HCT116 (cell line): Measurements from ENCODE around the gene FIZ1. TPM values are rescaled to one million over a fixed set of nuclear protein-coding genes. Genes with fewer than 3 reads are reported as not detected.
A peak's percentile ranks its signal among the peaks of the same experiment; 100 is the strongest.

Experiments
- ATAC-seq: fragments of 200-7000 bp; cut with Tn5 transposase; 2 replicates; pipeline ENCODE4 v1.9.1; 2020; ENCODE audit warnings: mild to moderate bottlenecking, moderate library complexity
- BruUV-seq: library from RNA; stranded (reverse); fragments of 400-500 nt; replicated peaks from 2 replicates; lab custom pipeline; 2021; lab: Mats Ljungman, UMichigan
- CTCF ChIA-PET: fragments of 300-600 bp; sonication (Branson Sonifier 250); formaldehyde crosslinking; loops from one replicate; lab custom pipeline; 2021; ENCODE audit warnings: antibody characterized with exemption; lab: Charles Lee
- POLR2A ChIA-PET: fragments of 300-600, 350-600 bp; sonication (Branson Sonifier 250); formaldehyde crosslinking; loops from one replicate; lab custom pipeline; 2021; ENCODE audit warnings: antibody characterized with exemption; lab: Charles Lee
- RAD21 ChIA-PET, 2 experiments: fragments of 300-600 bp; sonication (Branson Sonifier 250); formaldehyde crosslinking; loops; one replicate each; lab custom pipeline; 2023; ENCODE audit warnings: low total read pairs in 2 of 2; ENCODE audit not compliant: uncharacterized antibody in 2 of 2, unreplicated experiment in 2 of 2, low non-redundant PET in 1 of 2; lab: Charles Lee
- DNase-seq: peaks from one replicate; pipeline ENCODE4 v3.0.0-alpha.2; 2010; ENCODE audit warnings: low read depth, low spot score
- H2AFZ ChIP-seq: fragments of 200-600 bp; shearing (Covaris generic), sonication (generic); 2 replicates; pipeline ENCODE4 v1.6.1; 2017; ENCODE audit warnings: low read depth, mixed run types, mixed read lengths, antibody characterized with exemption, low read length; ENCODE audit not compliant: poor library complexity, severe bottlenecking
- H3K27ac ChIP-seq: 2 replicates; pipeline ENCODE4 v1.5.1; 2012; ENCODE audit warnings: low read depth, low read length
- H3K27me3 ChIP-seq: fragments of 200-600 bp; sonication (generic); 2 replicates; pipeline ENCODE4 v1.6.1; 2016; ENCODE audit warnings: mixed run types, low read length, mixed read lengths; ENCODE audit not compliant: insufficient read depth
- H3K36me3 ChIP-seq, 2 experiments: fragments of 200-500 bp in 1 of 2; fragments of 200-600 bp in 1 of 2; sonication (Bioruptor generic) in 1 of 2; sonication (generic) in 1 of 2; 2 replicates each; pipeline versions ENCODE4 v1.5.1 to v1.6.1; 2014 to 2016; ENCODE audit warnings: low read length in 2 of 2, inconsistent platforms in 1 of 2, mixed read lengths in 1 of 2, mixed run types in 1 of 2; ENCODE audit not compliant: insufficient read depth in 2 of 2, control insufficient read depth in 1 of 2
- H3K4me1 ChIP-seq, 2 experiments: fragments of 200-600 bp in 1 of 2; sonication (generic) in 1 of 2; 2 replicates each; pipeline versions ENCODE4 v1.5.1 to v1.6.1; 2012 to 2017; ENCODE audit warnings: low read length in 2 of 2, inconsistent platforms in 1 of 2, mild to moderate bottlenecking in 1 of 2, mixed read lengths in 1 of 2, mixed run types in 1 of 2, moderate library complexity in 1 of 2; ENCODE audit not compliant: insufficient read depth in 2 of 2, control insufficient read depth in 1 of 2
- H3K4me2 ChIP-seq: fragments of 200-600 bp; sonication (generic); 2 replicates; pipeline ENCODE4 v1.6.1; 2017; ENCODE audit warnings: mixed run types, low read length, mixed read lengths
- H3K4me3 ChIP-seq, 2 experiments: fragments of 200-600 bp in 1 of 2; sonication (generic) in 1 of 2; replicated peaks in 1 of 2; 2 replicates each; pipeline ENCODE4 v1.5.1; 2011 to 2016; ENCODE audit warnings: low read length in 2 of 2, control low read depth in 1 of 2, low read depth in 1 of 2, mild to moderate bottlenecking in 1 of 2, mixed read lengths in 1 of 2, mixed run types in 1 of 2
- H3K79me2 ChIP-seq: fragments of 200-600 bp; sonication (generic); 2 replicates; pipeline ENCODE4 v1.6.1; 2017; ENCODE audit warnings: mild to moderate bottlenecking, mixed run types, low read length, moderate library complexity, mixed read lengths; ENCODE audit not compliant: insufficient read depth
- H3K9ac ChIP-seq: fragments of 200-600 bp; sonication (generic); 2 replicates; pipeline ENCODE4 v1.6.1; 2016; ENCODE audit warnings: low read length, mixed read lengths
- H3K9me2 ChIP-seq: fragments of 200-600 bp; sonication (generic), shearing (Covaris generic); 2 replicates; pipeline ENCODE4 v1.6.1; 2017; ENCODE audit warnings: mixed run types, mild to moderate bottlenecking, moderate library complexity; ENCODE audit not compliant: insufficient read depth
- H3K9me3 ChIP-seq, 2 experiments: fragments of 200-500 bp in 1 of 2; fragments of 200-600 bp in 1 of 2; sonication (Bioruptor generic) in 1 of 2; sonication (generic) in 1 of 2; 2 replicates each; pipeline ENCODE4 v1.6.1; 2014 to 2017; ENCODE audit warnings: low read length in 2 of 2, mixed read lengths in 2 of 2, inconsistent platforms in 1 of 2, low read depth in 1 of 2, mild to moderate bottlenecking in 1 of 2, mixed run types in 1 of 2, moderate library complexity in 1 of 2; ENCODE audit not compliant: control insufficient read depth in 1 of 2, insufficient read depth in 1 of 2
- H4K20me1 ChIP-seq: fragments of 200-600 bp; sonication (generic), shearing (Covaris generic); 2 replicates; pipeline ENCODE4 v1.6.1; 2017; ENCODE audit warnings: mixed run types, mild to moderate bottlenecking, moderate library complexity; ENCODE audit not compliant: insufficient read depth
- CEBPB ChIP-seq: IDR thresholded peaks from 2 replicates; pipeline ENCODE4 v1.6.1; 2012; ENCODE audit warnings: low read depth
- EGR1 ChIP-seq: IDR thresholded peaks from 2 replicates; pipeline ENCODE4 v1.6.1; 2012; ENCODE audit warnings: low read depth
- SP1 ChIP-seq: IDR thresholded peaks from 2 replicates; pipeline ENCODE4 v1.6.1; 2012; ENCODE audit warnings: low read depth
- SRF ChIP-seq: IDR thresholded peaks from 2 replicates; pipeline ENCODE4 v1.6.1; 2012; ENCODE audit warnings: low read depth
- TCF7L2 ChIP-seq: IDR thresholded peaks from 2 replicates; pipeline ENCODE4 v1.7.0; 2011; ENCODE audit warnings: borderline replicate concordance, inconsistent platforms; ENCODE audit not compliant: insufficient read depth, insufficient read length; ENCODE audit errors: extremely low read depth
- YY1 ChIP-seq: IDR thresholded peaks from 2 replicates; pipeline ENCODE4 v1.6.1; 2011; ENCODE audit warnings: low read length, low read depth, moderate library complexity, mild to moderate bottlenecking; ENCODE audit not compliant: insufficient replicate concordance; ENCODE audit errors: extremely low read depth
- ZFX ChIP-seq: fragments of 450-650 bp; IDR thresholded peaks from 2 replicates; pipeline ENCODE4 v1.6.1; 2017
- ZNF274 ChIP-seq: fragments of 200-500 bp; sonication (Bioruptor generic); IDR thresholded peaks from 2 replicates; pipeline ENCODE4 v1.6.1; 2014; ENCODE audit warnings: mild to moderate bottlenecking, low read depth, low read length, inconsistent platforms
- intact Hi-C: fragments of 100-400 bp; cut with micrococcal nuclease; formaldehyde crosslinking; loops from 2 replicates; pipeline ENCODE4 v1.10.0; 2022
- total RNA-seq: library from RNA; stranded (reverse); gene quantifications from one replicate; pipeline ENCODE4 v1.2.1, GENCODE V29; 2021; ENCODE audit not compliant: unreplicated experiment
- TF ChIP-seq, protein P1 (sequence below): IDR thresholded peaks from 2 replicates; pipeline ENCODE4 v1.6.1; 2011; ENCODE audit warnings: mild to moderate bottlenecking, low read length, moderate library complexity; ENCODE audit not compliant: insufficient replicate concordance; ENCODE audit errors: extremely low read depth
- TF ChIP-seq, protein P2 (sequence below): IDR thresholded peaks from 2 replicates; pipeline ENCODE4 v1.6.1; 2012; ENCODE audit warnings: low read depth

The FIZ1 gene
- total RNA-seq, 1 experiment from 2014 or later: 15.3 TPM

DNA sequence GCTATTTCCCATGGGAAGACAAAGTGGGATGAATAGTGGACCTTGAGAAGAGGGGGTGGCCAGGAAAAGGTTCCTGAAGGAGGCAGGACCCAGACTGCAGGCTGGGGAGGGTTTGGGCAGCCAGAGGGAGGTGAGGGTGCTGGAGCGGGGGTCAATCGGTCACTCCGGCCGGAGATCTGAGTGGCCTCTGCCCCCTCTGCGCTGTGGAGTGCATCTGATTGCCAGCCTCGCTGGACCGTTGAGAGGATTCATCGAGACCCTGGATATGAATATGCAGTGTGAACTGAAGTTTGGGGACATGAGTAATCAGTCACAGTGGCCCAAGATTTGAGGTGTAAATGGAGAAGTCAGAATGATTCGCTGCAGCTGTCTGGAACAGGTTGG, 36.0 kb upstream of the FIZ1 start:
- RAD21 ChIA-PET: no interaction called here
- H3K27ac ChIP-seq: peak overlapping the region; percentile 77
- DNase-seq: no peak
- 0 out of 4 replicates have a peak, but pooled peaks cover 0 to 3% of the 10 kb centered on the region in 2 experiments for H3K36me3 ChIP-seq
- intact Hi-C loops: loop anchor here (1.0 to 10.0 kb wide), 3 partner anchors 162 to 981 kb away; partner anchors contain the start of gene TNNT1
- POLR2A ChIA-PET: interaction anchor here (0.7 to 1.5 kb wide), 4 partner anchors 8 to 19 kb away, joined by 3 to 5 read pairs (median 4); partner anchors contain the start of genes U2AF2 and ZNF784
- ATAC-seq: no peak
- peak overlapping the region; percentile 78 to 93 for H3K4me3 ChIP-seq
- peak overlapping the region; percentile 95 for H3K9ac ChIP-seq
- no peaks in the 10 kb centered on the region for H3K27me3 ChIP-seq
- H3K9me3 ChIP-seq: no peaks in the 10 kb centered on the region
- CTCF ChIA-PET: interaction anchor here (0.8 to 4.6 kb wide), 2 partner anchors 19 to 698 kb away, joined by 3 to 24 read pairs; partner anchors contain the start of gene U2AF2
- peak overlapping the region; percentile 88 for H3K4me2 ChIP-seq
- H3K79me2 ChIP-seq: peaks cover 45% of the 10 kb centered on the region
- no peaks in the 10 kb centered on the region for H3K9me2 ChIP-seq
- TSS peak; percentile 79 for BruUV-seq
- TF ChIP-seq EGR1: no peak
- no peak for TF ChIP-seq SP1
- TF ChIP-seq, protein P1, sequence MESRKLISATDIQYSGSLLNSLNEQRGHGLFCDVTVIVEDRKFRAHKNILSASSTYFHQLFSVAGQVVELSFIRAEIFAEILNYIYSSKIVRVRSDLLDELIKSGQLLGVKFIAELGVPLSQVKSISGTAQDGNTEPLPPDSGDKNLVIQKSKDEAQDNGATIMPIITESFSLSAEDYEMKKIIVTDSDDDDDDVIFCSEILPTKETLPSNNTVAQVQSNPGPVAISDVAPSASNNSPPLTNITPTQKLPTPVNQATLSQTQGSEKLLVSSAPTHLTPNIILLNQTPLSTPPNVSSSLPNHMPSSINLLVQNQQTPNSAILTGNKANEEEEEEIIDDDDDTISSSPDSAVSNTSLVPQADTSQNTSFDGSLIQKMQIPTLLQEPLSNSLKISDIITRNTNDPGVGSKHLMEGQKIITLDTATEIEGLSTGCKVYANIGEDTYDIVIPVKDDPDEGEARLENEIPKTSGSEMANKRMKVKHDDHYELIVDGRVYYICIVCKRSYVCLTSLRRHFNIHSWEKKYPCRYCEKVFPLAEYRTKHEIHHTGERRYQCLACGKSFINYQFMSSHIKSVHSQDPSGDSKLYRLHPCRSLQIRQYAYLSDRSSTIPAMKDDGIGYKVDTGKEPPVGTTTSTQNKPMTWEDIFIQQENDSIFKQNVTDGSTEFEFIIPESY: no peak
- no peak for TF ChIP-seq CEBPB
- no peak for TF ChIP-seq ZFX
- no peak for TF ChIP-seq TCF7L2
- no peak for TF ChIP-seq YY1
- TF ChIP-seq SRF: no peak
- TF ChIP-seq ZNF274: no peak
- TF ChIP-seq, protein P2, sequence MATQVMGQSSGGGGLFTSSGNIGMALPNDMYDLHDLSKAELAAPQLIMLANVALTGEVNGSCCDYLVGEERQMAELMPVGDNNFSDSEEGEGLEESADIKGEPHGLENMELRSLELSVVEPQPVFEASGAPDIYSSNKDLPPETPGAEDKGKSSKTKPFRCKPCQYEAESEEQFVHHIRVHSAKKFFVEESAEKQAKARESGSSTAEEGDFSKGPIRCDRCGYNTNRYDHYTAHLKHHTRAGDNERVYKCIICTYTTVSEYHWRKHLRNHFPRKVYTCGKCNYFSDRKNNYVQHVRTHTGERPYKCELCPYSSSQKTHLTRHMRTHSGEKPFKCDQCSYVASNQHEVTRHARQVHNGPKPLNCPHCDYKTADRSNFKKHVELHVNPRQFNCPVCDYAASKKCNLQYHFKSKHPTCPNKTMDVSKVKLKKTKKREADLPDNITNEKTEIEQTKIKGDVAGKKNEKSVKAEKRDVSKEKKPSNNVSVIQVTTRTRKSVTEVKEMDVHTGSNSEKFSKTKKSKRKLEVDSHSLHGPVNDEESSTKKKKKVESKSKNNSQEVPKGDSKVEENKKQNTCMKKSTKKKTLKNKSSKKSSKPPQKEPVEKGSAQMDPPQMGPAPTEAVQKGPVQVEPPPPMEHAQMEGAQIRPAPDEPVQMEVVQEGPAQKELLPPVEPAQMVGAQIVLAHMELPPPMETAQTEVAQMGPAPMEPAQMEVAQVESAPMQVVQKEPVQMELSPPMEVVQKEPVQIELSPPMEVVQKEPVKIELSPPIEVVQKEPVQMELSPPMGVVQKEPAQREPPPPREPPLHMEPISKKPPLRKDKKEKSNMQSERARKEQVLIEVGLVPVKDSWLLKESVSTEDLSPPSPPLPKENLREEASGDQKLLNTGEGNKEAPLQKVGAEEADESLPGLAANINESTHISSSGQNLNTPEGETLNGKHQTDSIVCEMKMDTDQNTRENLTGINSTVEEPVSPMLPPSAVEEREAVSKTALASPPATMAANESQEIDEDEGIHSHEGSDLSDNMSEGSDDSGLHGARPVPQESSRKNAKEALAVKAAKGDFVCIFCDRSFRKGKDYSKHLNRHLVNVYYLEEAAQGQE: no peak
- no peaks in the 10 kb centered on the region for H4K20me1 ChIP-seq
- H3K4me1 ChIP-seq: peaks cover 31 to 58% of the 10 kb centered on the region in 2 experiments
- H2AFZ ChIP-seq: no peak overlapping the region
